Measurements from ENCODE around the gene GRWD1.

DNA sequence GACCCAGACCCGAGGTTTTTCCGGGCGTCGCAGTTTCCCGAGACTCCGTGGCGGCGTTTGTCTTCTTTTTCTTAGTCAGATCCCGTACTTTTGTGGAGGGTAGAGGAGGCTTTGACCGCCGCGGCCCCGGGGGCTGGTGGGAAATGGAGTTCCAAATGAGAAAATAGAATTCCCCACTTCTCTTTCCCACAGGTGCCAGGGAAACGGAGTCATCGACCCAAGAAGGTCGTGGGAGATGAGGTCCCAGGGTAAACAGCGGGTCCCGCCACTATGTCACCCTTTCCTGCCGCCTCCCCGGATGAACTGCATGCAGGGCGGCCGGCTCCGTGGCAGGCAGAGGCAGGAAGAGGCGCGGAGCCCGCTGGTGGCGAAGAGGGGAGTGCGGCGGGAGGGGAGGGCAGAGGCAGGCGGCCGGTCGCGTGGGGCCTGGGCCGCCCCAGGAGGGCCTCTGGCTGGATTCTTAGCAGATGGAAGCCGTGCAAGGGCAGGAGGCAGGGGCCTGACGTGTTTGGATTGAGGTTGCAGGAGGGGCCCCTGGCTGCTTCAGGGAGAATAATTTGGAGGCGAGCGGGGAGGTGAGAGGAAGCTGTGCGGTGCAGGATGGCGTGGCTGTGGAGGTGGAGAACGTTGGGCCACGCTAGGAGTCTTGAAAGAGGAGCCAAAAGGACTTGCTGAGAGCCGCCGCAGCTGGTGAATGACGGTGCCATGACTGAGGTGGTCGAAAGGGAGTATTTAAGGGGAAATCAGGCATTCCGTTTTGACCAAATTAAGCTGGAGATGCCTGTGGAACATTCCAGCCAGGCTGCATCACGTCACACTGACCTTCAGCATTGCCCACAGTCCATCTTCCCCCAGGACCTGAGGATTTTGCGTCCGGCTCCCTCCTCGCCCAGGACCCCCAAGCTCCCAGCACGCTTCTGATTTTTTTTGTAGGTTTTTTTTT is 35.0 kb downstream of the GRWD1 start:
- TF ChIP-seq, protein P1, sequence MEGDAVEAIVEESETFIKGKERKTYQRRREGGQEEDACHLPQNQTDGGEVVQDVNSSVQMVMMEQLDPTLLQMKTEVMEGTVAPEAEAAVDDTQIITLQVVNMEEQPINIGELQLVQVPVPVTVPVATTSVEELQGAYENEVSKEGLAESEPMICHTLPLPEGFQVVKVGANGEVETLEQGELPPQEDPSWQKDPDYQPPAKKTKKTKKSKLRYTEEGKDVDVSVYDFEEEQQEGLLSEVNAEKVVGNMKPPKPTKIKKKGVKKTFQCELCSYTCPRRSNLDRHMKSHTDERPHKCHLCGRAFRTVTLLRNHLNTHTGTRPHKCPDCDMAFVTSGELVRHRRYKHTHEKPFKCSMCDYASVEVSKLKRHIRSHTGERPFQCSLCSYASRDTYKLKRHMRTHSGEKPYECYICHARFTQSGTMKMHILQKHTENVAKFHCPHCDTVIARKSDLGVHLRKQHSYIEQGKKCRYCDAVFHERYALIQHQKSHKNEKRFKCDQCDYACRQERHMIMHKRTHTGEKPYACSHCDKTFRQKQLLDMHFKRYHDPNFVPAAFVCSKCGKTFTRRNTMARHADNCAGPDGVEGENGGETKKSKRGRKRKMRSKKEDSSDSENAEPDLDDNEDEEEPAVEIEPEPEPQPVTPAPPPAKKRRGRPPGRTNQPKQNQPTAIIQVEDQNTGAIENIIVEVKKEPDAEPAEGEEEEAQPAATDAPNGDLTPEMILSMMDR (IDR thresholded peaks at IDR 0.05) = no peak
- peak in 2 of 3 donors; percentile 32 for TF ChIP-seq POLR2A (IDR thresholded peaks at IDR 0.05)
